Heart left ventricle (tissue), 16 donors: Measurements from ENCODE around the gene CPD. TPM values are rescaled to one million over a fixed set of nuclear protein-coding genes. Genes with fewer than 3 reads are reported as not detected.
A peak's percentile ranks its signal among the peaks of the same experiment; 100 is the strongest.

Experiments used
- ATAC-seq, 4 donors: fragments of 200-7000 bp; cut with Tn5 transposase; one replicate each; pipeline ENCODE4 v1.9.1; 2020 to 2022; ENCODE audit warnings: moderate library complexity in 4 of 4, mild to moderate bottlenecking in 3 of 4, moderate number of reproducible peaks in 1 of 4
- DNase-seq, 5 donors: peaks; one replicate each; pipeline ENCODE4 v3.0.0-alpha.2; 2020
- H3K27ac ChIP-seq, 12 donors: fragments of 200-600 bp; sonication (generic) in 4 of 12; one replicate each; pipeline versions ENCODE4 v1.5.0 to v1.8.0; 2016 to 2022; ENCODE audit warnings: mild to moderate bottlenecking in 2 of 12
- H3K27me3 ChIP-seq, 9 donors: fragments of 200-600 bp; sonication (generic) in 2 of 9; one replicate each; pipeline versions ENCODE4 v1.5.1 to v1.8.0; 2016 to 2022; ENCODE audit warnings: mild to moderate bottlenecking in 3 of 9
- H3K36me3 ChIP-seq, 9 donors: fragments of 200-600 bp; sonication (generic) in 2 of 9; one replicate each; pipeline versions ENCODE4 v1.5.0 to v1.8.0; 2018 to 2022; ENCODE audit warnings: mild to moderate bottlenecking in 2 of 9
- H3K4me1 ChIP-seq, 12 donors: fragments of 200-600 bp; sonication (generic) in 4 of 12; one replicate each; pipeline versions ENCODE4 v1.5.0 to v1.8.0; 2016 to 2022; ENCODE audit warnings: mild to moderate bottlenecking in 3 of 12
- H3K4me3 ChIP-seq, 12 donors: fragments of 200-600 bp; sonication (generic) in 4 of 12; one replicate each; pipeline versions ENCODE4 v1.5.0 to v1.8.0; 2017 to 2022; ENCODE audit warnings: mild to moderate bottlenecking in 9 of 12, moderate library complexity in 4 of 12
- H3K9me3 ChIP-seq, 12 donors: fragments of 200-600 bp; sonication (generic) in 4 of 12; one replicate each; pipeline versions ENCODE4 v1.5.0 to v1.8.0; 2016 to 2022; ENCODE audit warnings: mild to moderate bottlenecking in 1 of 12
- POLR2A ChIP-seq, 2 donors: fragments of 450-650 bp; IDR thresholded peaks; one replicate each; pipeline ENCODE4 v1.6.1; 2017; ENCODE audit warnings: antibody characterized with exemption in 2 of 2, mild to moderate bottlenecking in 2 of 2, moderate library complexity in 2 of 2
- WGBS, 4 donors: extraction: QIAGEN DNeasy Blood & Tissue Kit in 2 of 4; methylation state at CpG; one replicate each; pipeline versions ENCODE4 v1.1.5 to v1.1.7; 2013 to 2018; 5-methylcytosine and 5-hydroxymethylcytosine counted together
- intact Hi-C, 10 donors: fragments of 100-400 bp; cut with DNase I; formaldehyde crosslinking; loops; one replicate each; pipeline versions ENCODE4 v1.11.1 to v1.14.2; 2022
- polyA plus RNA-seq, 2 donors: library from polyadenylated mRNA; stranded (reverse); fragments of 200-250 nt; gene quantifications; one replicate each; pipeline ENCODE4 v1.2.3, GENCODE V29; 2013
- total RNA-seq, 9 donors: library from RNA; depleted of rRNA in 2 of 9; stranded (reverse); fragments of >200 nt in 2 of 9; fragmentation: NEBNext Ultra II Directional in 3 of 9; extraction: Animal tissue kit (Norgen Biotek cat#: 25700) in 3 of 9; gene quantifications; one replicate each; pipeline versions ENCODE4 v1.1.0 to v1.2.4, GENCODE V29; 2016 to 2023
- TF ChIP-seq, protein P1 (sequence below), 12 donors: fragments of 200-600 bp; sonication (generic) in 4 of 12; IDR thresholded peaks; one replicate each; pipeline versions ENCODE4 v1.5.0 to v1.8.0; 2018 to 2022; ENCODE audit warnings: antibody characterized with exemption in 12 of 12, mild to moderate bottlenecking in 5 of 12
- donor health status: ischemic (EF 13 %, LVEDD 7.1; RV severe dilation, severe dysfunction).
- donor health status: healthy with polysubstance abuse.
- donor health status: DM: no; HTN: yes; CAD: no.
- donor health status: DM: no; HTN: no; CAD: no.
- donor health status: ischemic (EF 25% LVEDD 6.9; RV normal size, moderate dysfunction).
- donor health status: ischemic (EF 25% LVEDD 5.7; RV mildly dilated, moderate dysfunction).
- donor health status: healthy.
- donor health status: DM: yes; HTN: yes; CAD: no.
- donor health status: ischemic (EF 35%, LVEDD 5.7; RV mildly dilated, moderate dysfunction).
- donor health status: nonischemic (EF 11% LVEDD 7.7; RV severe dilation, severe dysfunction).
- donor health status: DM: yes; HTN: yes; CAD: no.
- donor health status: PGD.
- donor health status: ischemic (EF 29% LVEDD 5.4; RV normal size, mild dysfunction).
- donor health status: nonischemic (EF 23%, LVEDD 6.1; RV moderate dilation, normal function).

The CPD gene
- total and polyA plus RNA-seq, 11 donors, result 3.6 to 54.2 (median 31.8) TPM

DNA sequence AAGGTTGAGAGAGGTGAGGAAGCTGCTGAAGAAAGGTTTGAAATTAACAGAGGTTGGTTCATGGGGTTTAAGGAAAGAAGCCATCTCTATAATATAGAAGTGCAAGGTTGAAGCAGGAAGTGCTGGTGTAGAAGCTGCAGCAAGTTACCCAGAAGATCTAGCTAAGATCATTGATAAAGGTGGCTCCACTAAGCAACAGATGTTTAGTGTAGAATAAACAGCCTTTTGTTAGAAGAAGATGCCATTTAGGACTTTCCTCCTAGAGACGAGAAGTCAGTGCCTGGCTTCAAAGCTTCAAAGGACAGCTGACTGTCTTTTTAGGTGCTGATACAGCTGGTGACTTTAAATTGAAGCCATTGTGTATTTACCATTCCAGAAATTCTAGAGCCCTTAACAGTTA is 127.8 kb downstream of the CPD start:
- DNase-seq, result no peak
- H3K4me3 ChIP-seq, result no peak overlapping the region
- H3K27ac ChIP-seq, result no peak overlapping the region
- WGBS, 4 donors, result 79 to 96% (median 94%) methylated on average over 1 of the region's 1 CpG
- H3K4me1 ChIP-seq, result no peaks in the 10 kb centered on the region
- no peaks in the 10 kb centered on the region for H3K27me3 ChIP-seq
- intact Hi-C loops, result no loop called here
- no peak for ATAC-seq
- H3K36me3 ChIP-seq, result peaks cover 0 to 83% (median 67%) of the 10 kb centered on the region in 9 donors
- TF ChIP-seq, protein P1, sequence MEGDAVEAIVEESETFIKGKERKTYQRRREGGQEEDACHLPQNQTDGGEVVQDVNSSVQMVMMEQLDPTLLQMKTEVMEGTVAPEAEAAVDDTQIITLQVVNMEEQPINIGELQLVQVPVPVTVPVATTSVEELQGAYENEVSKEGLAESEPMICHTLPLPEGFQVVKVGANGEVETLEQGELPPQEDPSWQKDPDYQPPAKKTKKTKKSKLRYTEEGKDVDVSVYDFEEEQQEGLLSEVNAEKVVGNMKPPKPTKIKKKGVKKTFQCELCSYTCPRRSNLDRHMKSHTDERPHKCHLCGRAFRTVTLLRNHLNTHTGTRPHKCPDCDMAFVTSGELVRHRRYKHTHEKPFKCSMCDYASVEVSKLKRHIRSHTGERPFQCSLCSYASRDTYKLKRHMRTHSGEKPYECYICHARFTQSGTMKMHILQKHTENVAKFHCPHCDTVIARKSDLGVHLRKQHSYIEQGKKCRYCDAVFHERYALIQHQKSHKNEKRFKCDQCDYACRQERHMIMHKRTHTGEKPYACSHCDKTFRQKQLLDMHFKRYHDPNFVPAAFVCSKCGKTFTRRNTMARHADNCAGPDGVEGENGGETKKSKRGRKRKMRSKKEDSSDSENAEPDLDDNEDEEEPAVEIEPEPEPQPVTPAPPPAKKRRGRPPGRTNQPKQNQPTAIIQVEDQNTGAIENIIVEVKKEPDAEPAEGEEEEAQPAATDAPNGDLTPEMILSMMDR (IDR thresholded peaks at IDR 0.05), result no peak
- no peaks in the 10 kb centered on the region for H3K9me3 ChIP-seq

DNA sequence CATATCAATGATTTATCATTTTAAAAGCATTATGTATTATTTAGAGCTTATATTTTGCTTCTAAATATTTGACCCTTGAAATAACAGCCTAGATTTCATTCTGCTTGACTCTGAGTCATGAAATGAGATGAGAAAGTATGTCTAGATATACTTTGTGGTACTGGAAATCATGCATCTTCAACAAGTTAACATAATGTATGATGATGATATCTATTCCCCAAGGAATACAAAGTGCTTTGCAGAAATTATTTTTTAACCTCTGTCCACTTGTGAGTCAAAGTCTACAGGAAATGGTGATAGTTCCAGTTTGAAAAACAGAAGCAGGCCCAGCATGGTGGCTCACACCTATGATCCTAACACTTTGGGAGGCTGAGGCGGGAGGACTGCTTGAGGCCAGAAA is 134.6 kb downstream of the CPD start:
- H3K4me3 ChIP-seq, result no peak overlapping the region
- H3K4me1 ChIP-seq, result peaks cover 0 to 8% (median 3%) of the 10 kb centered on the region in 12 donors
- no peaks in the 10 kb centered on the region for H3K27me3 ChIP-seq
- peaks cover 0 to 80% (median 50%) of the 10 kb centered on the region in 9 donors for H3K36me3 ChIP-seq
- ATAC-seq (no peak), DNase-seq (no peak)
- H3K9me3 ChIP-seq, result no peaks in the 10 kb centered on the region
- 91 to 100% (median 98%) methylated on average over 1 of the region's 1 CpG for WGBS, 4 donors
- TF ChIP-seq POLR2A (IDR thresholded peaks at IDR 0.05), result no peak
- TF ChIP-seq, protein P1 (IDR thresholded peaks at IDR 0.05), result no peak
- no peak overlapping the region for H3K27ac ChIP-seq
- intact Hi-C loops, result no loop called here

GRCh38 chr17:30514895-30515596 is 136.3 kb downstream of the CPD start:
- no peak overlapping the region for H3K4me3 ChIP-seq
- H3K27ac ChIP-seq, result no peak overlapping the region
- H3K36me3 ChIP-seq, result peaks cover 0 to 89% (median 55%) of the 10 kb centered on the region in 9 donors
- ATAC-seq, result no peak
- intact Hi-C loops, result loop anchor here in 1 of 10 donors (5.0 kb wide), 1 partner anchor 33 kb away; no protein-coding TSS in a partner anchor
- H3K9me3 ChIP-seq, result no peaks in the 10 kb centered on the region
- DNase-seq, result no peak
- H3K4me1 ChIP-seq, result peaks cover 0 to 20% (median 7%) of the 10 kb centered on the region in 12 donors
- no peak for TF ChIP-seq POLR2A (IDR thresholded peaks at IDR 0.05)
- TF ChIP-seq, protein P1 (IDR thresholded peaks at IDR 0.05), result no peak
- WGBS, 4 donors, result 95 to 99% (median 97%) methylated on average over 3 of the region's 3 CpGs
- H3K27me3 ChIP-seq, result no peaks in the 10 kb centered on the region

- peak in 1 of 4 donors; percentile 33 for ATAC-seq
- no peak overlapping the region for H3K4me3 ChIP-seq
- TF ChIP-seq, protein P1 (IDR thresholded peaks at IDR 0.05), result no peak
- TF ChIP-seq POLR2A (IDR thresholded peaks at IDR 0.05), result no peak
- intact Hi-C loops, result loop anchor here in 1 of 10 donors (5.0 kb wide), 1 partner anchor 35 kb away; no protein-coding TSS in a partner anchor
- H3K27me3 ChIP-seq, result no peaks in the 10 kb centered on the region
- H3K27ac ChIP-seq, result peak overlapping the region in 1 of 12 donors; percentile 18
- no peak for DNase-seq
- H3K36me3 ChIP-seq, result peaks cover 0 to 90% (median 65%) of the 10 kb centered on the region in 9 donors
- H3K9me3 ChIP-seq, result no peaks in the 10 kb centered on the region
- peaks cover 0 to 22% (median 8%) of the 10 kb centered on the region in 12 donors for H3K4me1 ChIP-seq
- 43 to 72% (median 59%) methylated on average over 1 of the region's 1 CpG for WGBS, 4 donors
Observed at GRCh38 chr17:30517786-30518185, 139.1 kb downstream of the CPD start.
